Loucy (cell line): ENCODE results near the gene CAPS.

Source experiments
- EZH2phosphoT487 ChIP-seq: fragments of 200-600 bp; IDR thresholded peaks from 2 replicates; pipeline ENCODE4 v1.6.1; 2018; ENCODE audit warnings: antibody characterized with exemption, mild to moderate bottlenecking, moderate library complexity, borderline replicate concordance
- TF ChIP-seq, protein P1 (sequence below): fragments of 200-600 bp; sonication (generic); conservative IDR thresholded peaks from 2 replicates; pipeline ENCODE4 v1.5.1; 2014; ENCODE audit warnings: mild to moderate bottlenecking, antibody characterized with exemption, low read length

DNA sequence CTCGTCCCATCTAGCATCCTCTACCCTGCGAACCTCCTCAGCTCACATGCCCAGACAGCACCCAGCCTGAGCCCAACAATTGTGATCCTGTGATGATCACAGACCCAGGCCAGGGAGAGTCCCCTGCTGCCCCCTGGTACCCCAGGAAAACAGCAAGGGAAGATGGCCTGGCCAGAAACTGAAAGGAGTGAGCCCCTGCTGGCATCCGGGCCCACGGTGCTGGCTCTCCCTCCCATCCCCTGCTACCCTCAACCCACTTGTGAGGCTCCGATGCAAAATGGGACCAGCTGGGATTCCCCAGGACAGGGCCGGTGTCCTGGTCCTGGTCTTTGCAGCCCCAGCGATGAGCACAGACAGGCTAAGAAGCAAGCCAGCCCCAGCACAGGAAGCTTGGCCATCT lies 49.8 kb downstream of the CAPS start:
- TF ChIP-seq, protein P1, sequence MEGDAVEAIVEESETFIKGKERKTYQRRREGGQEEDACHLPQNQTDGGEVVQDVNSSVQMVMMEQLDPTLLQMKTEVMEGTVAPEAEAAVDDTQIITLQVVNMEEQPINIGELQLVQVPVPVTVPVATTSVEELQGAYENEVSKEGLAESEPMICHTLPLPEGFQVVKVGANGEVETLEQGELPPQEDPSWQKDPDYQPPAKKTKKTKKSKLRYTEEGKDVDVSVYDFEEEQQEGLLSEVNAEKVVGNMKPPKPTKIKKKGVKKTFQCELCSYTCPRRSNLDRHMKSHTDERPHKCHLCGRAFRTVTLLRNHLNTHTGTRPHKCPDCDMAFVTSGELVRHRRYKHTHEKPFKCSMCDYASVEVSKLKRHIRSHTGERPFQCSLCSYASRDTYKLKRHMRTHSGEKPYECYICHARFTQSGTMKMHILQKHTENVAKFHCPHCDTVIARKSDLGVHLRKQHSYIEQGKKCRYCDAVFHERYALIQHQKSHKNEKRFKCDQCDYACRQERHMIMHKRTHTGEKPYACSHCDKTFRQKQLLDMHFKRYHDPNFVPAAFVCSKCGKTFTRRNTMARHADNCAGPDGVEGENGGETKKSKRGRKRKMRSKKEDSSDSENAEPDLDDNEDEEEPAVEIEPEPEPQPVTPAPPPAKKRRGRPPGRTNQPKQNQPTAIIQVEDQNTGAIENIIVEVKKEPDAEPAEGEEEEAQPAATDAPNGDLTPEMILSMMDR = no peak
- TF ChIP-seq EZH2phosphoT487 = no peak
